ENCODE data around the gene GLB1L2.
"Not testable (repeated sequence)": the region's sequence is repeated elsewhere in the genome, so short reads cannot be mapped to it uniquely, and the experiment has no call there.

Gene GLB1L2, protein sequence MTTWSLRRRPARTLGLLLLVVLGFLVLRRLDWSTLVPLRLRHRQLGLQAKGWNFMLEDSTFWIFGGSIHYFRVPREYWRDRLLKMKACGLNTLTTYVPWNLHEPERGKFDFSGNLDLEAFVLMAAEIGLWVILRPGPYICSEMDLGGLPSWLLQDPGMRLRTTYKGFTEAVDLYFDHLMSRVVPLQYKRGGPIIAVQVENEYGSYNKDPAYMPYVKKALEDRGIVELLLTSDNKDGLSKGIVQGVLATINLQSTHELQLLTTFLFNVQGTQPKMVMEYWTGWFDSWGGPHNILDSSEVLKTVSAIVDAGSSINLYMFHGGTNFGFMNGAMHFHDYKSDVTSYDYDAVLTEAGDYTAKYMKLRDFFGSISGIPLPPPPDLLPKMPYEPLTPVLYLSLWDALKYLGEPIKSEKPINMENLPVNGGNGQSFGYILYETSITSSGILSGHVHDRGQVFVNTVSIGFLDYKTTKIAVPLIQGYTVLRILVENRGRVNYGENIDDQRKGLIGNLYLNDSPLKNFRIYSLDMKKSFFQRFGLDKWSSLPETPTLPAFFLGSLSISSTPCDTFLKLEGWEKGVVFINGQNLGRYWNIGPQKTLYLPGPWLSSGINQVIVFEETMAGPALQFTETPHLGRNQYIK

DNA sequence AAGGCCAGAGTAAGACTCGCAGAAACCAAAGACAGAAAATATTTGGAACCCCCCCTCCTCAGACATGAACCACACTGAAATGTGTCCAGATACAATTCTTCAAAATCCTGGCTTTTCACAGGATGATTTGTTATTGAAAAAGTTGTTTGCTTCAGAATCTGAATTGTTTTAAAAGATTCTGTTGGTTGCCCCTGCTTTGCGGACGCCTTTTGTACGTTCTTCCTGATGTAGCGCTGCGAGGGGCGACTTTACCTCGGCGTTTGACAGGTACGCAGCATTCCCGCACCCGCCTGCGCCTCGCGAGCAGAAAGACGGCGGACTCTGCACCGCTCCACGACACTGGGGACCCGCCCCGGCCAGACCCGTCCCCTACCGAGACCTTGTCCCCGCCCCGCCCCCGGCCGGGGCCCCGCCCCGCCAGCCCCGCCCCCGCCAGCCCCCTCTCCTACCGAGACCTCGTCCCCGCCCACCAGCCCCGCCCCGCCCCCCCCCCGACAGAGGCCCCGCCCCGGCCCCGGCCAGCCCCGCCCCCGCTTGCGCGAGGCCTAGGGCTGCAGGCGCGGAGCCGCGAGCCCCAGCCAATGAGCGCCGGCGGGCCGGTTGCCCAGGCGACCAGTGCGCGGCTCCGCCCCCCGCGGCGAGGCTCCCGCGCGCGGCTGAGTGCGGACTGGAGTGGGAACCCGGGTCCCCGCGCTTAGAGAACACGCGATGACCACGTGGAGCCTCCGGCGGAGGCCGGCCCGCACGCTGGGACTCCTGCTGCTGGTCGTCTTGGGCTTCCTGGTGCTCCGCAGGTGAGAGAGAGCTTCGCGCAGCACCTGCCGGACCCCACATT is at the start of gene GLB1L2:
GLB1L2 (plus strand) TSS at position 635 of the 835 bp plus-strand sequence; CDS start at position 709, 74 bp downstream.
- peak; percentile 78 for DNase-seq

DNA sequence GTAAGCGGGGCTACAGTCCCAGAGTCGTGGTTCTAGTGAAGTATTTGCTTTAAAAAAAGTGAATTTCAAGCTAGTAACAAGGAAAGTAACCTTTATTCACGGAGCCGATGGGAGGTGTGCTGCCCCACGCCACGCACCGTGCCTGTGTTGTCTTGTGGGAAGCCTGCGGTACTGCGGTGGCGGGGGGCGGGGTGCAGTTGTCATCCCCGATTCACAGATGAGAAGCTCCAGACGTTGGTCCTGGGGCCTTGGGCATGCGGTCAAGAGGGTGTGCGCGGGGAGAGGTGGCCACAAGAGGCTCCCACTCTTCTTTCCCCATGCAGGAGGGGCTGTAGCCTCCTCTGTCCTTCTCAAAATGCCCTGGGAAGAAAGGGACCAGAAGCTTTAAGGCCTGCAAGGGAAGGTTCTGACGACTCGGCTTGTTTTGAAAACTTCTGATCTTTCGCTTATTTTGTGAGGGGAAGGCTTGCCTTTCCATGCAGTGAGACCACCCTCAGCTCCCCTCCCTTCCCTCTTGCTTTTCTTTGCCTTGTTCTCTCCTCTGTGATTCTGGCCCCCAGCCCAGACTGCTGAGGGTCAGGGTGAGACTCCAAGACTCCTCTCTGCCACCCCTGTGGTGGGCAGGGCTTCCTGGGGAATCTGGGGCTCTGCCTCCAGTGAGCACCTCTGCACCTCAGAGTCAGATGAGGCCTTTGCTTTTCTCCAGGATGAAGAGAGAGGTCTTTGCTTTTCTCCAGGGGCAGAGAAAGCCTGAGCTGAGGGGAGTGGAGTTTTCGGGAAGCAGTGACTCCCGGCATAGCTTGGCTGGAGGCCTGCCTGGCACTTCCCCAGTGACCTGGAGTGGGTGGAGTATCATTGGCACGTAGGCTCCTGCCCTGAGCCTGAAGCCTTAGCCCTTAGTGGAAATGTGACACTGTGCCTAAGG is 49.4 kb upstream of the GLB1L2 start:
- no peak for DNase-seq

GRCh38 chr11:134283461-134284230 is 48.1 kb upstream of the GLB1L2 start:
- no peak for DNase-seq

DNA sequence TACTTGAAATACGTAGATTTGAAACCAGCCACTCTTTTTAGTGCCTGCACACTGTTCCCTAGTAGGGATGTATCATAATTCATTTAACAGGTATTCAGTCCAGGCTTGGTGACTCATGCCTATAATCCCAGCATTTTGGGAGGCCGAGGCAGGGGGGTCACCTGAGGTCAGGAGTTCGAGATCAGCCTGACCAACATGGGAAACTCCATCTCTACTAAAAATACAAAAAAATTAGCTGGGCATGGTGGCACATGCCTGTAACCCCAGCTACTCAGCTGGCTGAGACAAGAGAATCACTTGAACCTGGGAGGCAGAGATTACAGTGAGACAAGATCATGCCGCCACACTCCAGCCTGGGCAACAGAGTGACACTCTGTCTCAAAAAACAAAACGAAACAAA is 47.4 kb upstream of the GLB1L2 start:
- not testable (repeated sequence) for DNase-seq

GRCh38 chr11:134287561-134287960 is 44.2 kb upstream of the GLB1L2 start:
- no peak for DNase-seq

DNA sequence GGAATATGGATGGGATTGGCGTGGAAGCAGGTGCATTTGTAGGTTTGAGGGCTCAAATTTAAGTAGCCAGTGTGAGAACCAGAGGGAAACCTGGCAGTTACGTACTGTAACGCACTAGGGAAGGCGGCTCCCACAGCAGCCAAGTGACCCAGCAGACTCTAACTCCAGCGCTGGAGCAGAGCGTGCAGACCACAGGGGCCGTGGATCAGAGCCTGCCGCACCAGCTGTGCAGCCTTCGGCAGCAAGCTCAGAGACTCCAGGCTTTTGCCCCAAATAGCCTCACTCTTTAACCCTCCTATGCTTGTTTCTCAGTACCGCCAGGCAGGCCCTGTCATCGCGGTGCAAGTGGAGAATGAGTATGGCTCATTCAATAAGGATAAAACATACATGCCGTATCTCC is 43.3 kb upstream of the GLB1L2 start:
- no peak for DNase-seq

DNA sequence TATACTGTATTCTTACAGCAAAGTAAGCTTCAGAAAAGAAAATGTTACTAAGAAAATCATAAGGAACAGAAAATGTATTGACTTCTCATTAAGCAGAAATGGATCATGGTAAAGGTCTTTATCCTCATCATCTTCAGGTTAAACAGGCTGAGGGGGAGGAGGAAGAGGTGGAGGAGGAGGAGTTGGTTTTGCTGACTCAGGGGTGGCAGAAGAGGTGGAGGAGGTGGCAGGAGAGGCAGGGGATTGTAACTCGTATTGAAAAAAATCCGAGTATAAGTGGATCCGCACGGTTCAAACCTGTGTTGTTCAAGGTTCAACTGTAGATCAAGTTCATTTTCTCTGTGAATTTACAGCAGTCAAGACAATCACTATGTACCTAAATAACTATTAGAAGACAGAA is 42.6 kb upstream of the GLB1L2 start:
- DNase-seq = no peak

DNA sequence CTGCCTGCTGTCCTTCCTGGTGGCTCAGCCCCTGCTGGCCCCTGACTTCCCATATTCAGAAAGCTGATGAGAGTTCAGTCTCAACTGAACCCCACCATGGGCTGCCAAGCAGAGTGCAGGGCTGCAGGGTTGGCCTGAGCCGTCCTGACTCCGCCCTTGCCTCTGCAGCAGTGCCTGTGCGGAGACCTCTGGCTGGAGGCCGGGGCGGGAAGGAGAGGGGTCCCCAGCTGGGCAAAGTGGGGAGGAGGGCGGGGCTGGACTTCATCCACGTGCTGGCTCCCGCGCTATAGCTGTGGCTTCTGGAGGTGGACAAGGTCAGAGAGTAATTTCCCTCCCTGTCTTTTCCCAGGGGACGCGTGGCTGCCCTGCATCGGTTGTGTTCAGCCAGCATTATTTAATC is 42.0 kb upstream of the GLB1L2 start:
- no peak for DNase-seq

DNA sequence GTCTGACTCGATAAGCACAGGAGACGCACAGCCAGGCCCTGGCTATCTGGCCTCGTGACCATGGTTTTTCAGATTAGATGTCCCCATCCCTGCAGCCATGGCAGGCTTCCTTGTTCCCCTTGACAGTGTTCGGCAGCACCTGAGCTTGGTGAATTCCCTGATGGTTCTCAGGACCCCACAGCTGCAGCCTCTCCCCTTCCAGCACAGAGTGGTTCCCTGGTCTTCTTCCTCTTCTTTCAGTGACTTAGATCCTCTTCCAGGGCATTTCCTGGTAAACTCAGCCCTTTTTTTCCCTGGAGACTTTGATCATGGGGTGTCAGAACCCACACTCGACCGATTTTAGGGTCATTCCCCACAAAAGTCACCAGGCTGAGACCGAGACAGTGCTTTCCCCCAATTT is 41.1 kb upstream of the GLB1L2 start:
- DNase-seq = no peak

- DNase-seq = no peak
These were observed 40.6 kb upstream of the GLB1L2 start for GRCh38 chr11:134291196-134291595.

DNA sequence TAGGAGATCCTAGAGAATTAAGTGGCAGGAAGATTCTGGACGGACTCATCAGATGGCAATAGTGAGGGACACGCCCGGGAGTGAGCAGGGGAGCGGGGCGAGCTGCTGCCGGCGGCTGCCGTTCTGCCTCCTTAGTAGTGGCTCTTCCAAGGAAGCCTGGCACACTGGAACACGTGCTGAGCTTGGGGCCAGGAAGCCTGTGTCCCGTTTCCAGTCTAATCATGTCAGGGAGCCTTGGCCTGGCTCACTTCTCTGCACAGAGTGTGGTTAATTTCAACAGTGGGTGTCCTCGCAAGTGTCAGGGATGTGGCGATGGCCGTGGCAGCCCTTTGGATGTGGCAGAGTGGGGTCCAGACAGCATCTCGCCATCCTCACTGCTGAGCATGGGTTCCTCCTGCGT is 39.1 kb upstream of the GLB1L2 start:
- no peak for DNase-seq

DNA sequence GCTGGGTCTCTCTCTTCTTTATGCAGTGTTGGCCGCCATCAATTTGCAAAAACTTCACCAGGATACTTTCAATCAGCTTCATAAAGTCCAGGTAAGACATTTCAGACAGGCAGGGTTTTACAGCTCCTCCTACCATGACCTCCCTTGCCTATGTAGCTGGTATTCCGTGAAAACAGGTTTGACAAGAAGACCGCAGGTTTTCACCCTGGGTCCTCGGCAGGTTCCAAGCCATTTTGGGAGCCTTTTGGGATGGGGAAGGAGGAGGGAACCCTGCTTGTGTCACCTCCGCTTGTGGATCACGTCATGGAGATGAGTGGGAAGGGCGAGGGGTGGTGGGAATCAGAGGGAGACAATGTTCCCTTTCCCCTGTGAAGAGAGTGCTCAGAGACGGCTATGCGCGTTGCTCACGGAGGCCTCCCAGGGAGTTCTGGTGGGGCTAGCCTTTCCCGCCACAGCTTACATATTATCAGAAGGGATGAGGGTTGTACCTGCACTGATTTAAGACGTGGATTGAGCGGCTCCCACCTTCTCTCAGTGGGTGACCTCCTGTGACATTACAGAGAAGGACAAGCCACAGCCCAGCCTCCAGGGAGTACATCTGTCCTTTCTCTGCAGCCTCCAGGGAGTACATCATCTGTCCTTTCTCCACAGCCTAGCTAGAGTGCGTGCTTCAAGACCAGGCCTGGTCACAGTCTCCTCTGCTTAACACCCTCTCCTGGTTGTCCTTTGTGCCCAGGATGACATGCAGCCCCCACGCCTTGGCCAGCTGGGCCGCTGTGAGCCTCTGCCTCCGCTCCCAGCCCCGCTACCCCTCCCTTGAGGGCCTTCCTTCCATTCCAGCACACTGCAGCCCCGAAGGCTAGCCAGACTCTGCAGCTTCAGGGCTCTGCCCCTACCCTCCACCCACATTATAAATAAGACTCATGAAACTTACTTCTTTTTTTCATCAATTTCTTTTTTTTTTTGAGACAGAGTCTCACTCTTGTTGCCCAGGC is 38.4 kb upstream of the GLB1L2 start:
- no peak for DNase-seq

- DNase-seq = no peak
These were observed 37.1 kb upstream of the GLB1L2 start for GRCh38 chr11:134294664-134295063.

- no peak for DNase-seq
These were observed 19.6 kb upstream of the GLB1L2 start for GRCh38 chr11:134312223-134312622.

DNA sequence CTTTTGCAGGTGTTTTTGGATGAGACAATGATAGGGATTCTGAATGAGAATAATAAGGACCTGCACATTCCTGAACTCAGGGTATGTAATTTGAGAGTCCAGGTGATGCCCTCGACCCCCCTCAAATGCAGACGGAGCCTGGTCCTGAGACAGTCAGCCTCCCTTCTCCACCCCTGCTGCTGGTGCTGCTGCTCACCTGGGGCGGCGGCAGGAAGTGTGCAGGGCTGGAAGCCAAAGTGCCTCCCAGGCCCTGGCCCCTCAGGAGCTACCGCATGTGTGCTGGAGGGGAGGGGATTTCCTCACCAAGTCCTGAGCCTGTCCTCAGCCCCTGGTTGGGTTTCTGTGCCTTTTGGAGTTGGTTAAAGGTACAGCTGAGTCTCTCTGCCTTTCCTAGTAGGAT is 19.0 kb upstream of the GLB1L2 start:
- no peak for DNase-seq

DNA sequence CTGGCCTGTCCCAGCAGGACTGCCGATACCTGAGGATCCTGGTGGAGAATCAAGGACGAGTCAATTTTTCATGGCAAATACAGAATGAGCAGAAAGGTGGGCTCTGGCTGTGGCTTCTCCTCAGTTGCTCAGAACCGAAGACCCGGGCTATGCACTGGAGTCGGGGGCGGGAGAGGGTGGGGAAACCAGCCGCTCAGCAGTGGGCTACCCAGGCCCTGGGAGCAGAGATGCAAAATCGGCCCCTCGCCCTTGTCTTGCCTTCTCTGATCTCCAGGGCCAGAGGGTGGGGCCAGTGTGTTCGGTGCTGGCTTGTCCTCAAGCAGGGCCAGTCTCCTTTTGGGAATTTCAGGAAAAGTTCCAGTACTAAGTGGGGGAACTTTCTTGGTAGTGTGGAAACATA is 18.4 kb upstream of the GLB1L2 start:
- no peak for DNase-seq

- DNase-seq = no peak
These were observed 17.8 kb upstream of the GLB1L2 start for GRCh38 chr11:134313821-134314607.

DNA sequence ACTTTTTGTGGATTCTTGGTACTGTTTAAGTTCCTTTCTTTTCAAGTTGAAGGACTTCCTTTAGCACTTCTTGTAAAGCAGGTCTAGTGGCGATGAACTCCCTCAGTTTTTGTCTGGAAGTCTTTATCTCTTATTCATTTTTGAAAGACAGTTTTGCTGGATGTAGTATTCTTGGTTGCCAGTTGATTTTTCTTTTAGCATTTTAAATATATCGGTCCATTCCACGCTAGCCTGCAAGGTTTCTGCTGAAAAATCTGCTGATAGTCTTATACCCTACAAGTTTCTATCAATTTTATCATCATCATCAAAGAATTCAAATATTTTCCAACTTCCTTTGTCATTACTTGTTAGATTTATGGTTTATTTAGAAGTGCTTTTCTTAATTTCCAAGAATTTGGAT is 14.7 kb upstream of the GLB1L2 start:
- no peak for DNase-seq

DNA sequence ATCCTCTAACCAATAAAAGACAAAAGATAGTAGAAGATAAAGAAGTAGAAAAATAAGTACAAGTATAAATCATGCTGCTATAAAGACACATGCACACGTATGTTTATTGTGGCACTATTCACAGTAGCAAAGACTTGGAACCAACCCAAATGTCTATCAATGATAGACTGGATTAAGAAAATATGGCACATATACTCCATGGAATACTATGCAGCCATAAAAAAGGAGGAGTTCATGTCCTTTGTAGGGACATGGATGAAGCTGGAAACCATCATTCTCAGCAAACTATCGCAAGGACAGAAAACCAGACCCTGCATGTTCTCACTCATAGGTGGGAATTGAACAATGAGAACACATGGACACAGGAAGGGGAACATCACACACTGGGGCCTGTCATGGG is 10.4 kb upstream of the GLB1L2 start:
- not testable (repeated sequence) for DNase-seq

GRCh38 chr11:134322553-134322952 is 9.2 kb upstream of the GLB1L2 start:
- DNase-seq = no peak
